ENCODE measurements around the gene SLC35B1. TPM values are rescaled to one million over a fixed set of nuclear protein-coding genes. Genes with fewer than 3 reads are reported as not detected.

SLC35B1 gene
- total RNA-seq, 4 donors from 2014 or later, result 30.6 to 47.8 (median 43.3) TPM

- TF ChIP-seq CTCF (IDR thresholded peaks at IDR 0.05), result no peak
- ATAC-seq (ENCODE audit: low FRiP score) (no peak), DNase-seq (ENCODE audit: low spot score) (no peak)
These were observed 37.8 kb downstream of the SLC35B1 start for GRCh38 chr17:49670002-49670401.

GRCh38 chr17:49667854-49668253, 39.9 kb downstream of the SLC35B1 start:
- ATAC-seq (ENCODE audit: low FRiP score) (peak; percentile 57), DNase-seq (ENCODE audit: low spot score) (no peak)
- TF ChIP-seq CTCF (IDR thresholded peaks at IDR 0.05), result no peak

GRCh38 chr17:49664706-49665211, 43.0 kb downstream of the SLC35B1 start:
- no peak for ATAC-seq (ENCODE audit: low FRiP score)
- no peak for TF ChIP-seq CTCF (IDR thresholded peaks at IDR 0.05)

DNA sequence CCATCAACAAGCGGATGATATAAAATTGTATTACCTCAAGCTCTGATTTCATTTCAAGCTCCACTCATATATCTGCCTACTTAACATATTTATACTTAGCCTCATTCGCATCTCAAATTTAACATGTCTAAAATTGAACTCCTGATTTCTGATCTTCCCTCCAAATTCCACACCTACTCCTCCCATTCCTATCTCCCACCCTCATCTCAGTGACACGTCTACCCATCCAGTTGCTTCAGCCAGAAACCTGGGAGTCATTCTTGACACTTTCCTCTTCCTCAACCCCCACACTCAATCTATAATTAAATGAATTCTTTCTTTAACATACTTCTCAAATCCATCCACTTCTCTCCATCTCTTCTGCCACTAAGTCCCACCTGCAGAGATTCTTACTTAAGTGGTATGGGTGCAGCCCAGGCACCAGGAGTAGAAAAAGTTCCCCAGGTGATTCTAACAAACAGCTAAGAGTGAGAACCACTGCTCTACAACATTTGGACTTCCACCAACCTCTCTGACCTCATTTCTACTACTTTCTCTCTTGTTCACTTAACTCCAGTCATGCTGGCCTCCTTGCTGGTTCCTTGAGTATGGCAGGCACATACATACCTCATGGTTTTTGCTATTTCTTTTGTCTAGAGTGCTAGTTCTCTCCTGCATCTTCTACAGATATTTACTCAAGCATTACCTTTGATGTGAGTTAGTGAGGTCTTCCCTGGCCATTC, 47.9 kb downstream of the SLC35B1 start:
- DNase-seq (ENCODE audit: low spot score), result no peak
- no peak for TF ChIP-seq CTCF (IDR thresholded peaks at IDR 0.05)
- no peak for ATAC-seq (ENCODE audit: low FRiP score)

More at GRCh38 chr17:49664706-49665211, 43.0 kb downstream of the SLC35B1 start:
- DNase-seq (ENCODE audit: low spot score), result no peak

DNA sequence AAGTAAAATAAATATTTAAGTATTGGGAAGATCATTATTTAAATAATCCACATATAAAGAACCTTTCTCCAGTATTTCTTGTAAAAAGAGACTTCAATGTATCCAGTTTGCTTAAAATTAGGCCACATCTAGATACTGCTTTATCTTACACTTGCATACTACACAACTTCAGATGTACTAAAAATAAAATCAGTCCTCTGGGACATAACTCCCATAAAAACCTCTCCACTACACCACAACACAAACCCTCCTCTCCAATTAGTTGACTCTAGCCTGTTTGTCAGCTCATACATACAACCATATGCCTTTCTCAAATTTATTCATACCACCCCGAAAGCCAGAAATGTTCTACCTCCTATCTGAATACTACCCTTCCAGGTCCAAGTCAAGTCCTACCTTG, 51.5 kb downstream of the SLC35B1 start:
- DNase-seq (ENCODE audit: low spot score) (no peak), ATAC-seq (ENCODE audit: low FRiP score) (no peak)
- no peak for TF ChIP-seq CTCF (IDR thresholded peaks at IDR 0.05)

Other genes with a start within 250 kb of the SLC35B1 start
- gene NGFR, start 212.7 kb downstream of the SLC35B1 start, total RNA-seq, result 10 to 100 TPM in 3 of 4 donors, 1 to 10 TPM in 1; 6.5 to 44.6 (median 33.7) TPM
- gene NXPH3, start 132.1 kb downstream of the SLC35B1 start, total RNA-seq, result 1 to 10 TPM; 2.9 to 7.4 (median 5.8) TPM
- gene SPOP, start 29.9 kb downstream of the SLC35B1 start, total RNA-seq, result 10 to 100 TPM; 33.7 to 73.5 (median 50.4) TPM
- gene FAM117A, start 56.2 kb upstream of the SLC35B1 start, total RNA-seq, result 10 to 100 TPM in 2 of 4 donors, 1 to 10 TPM in 2; 4.1 to 15.8 (median 10.7) TPM
- 10 to 100 TPM; 19.9 to 32.6 (median 21.0) TPM for gene KAT7, start 80.7 kb upstream of the SLC35B1 start, total RNA-seq
- gene TAC4, start 140.1 kb upstream of the SLC35B1 start, total RNA-seq, result not detected